Smooth muscle cell (in vitro differentiated cells): ENCODE measurements around the gene ZNF740. TPM values are rescaled to one million over a fixed set of nuclear protein-coding genes. Genes with fewer than 3 reads are reported as not detected.

ENCODE experiments used
- DNase-seq: peaks from one replicate; lab custom pipeline; 2025; ENCODE audit not compliant: unreplicated experiment; lab: John Stamatoyannopoulos, UW
- H2AFZ ChIP-seq: fragments of 200-600 bp; sonication (generic); 2 replicates; pipeline ENCODE4 v1.6.0; 2016; ENCODE audit warnings: antibody characterized with exemption, low read depth, mild to moderate bottlenecking
- H3F3A ChIP-seq: fragments of 200-600 bp; sonication (generic); 2 replicates; pipeline ENCODE4 v1.6.0; 2017; ENCODE audit warnings: antibody characterized with exemption, low read depth
- H3K27ac ChIP-seq: fragments of 200-600 bp; sonication (generic); 2 replicates; pipeline ENCODE4 v1.5.1; 2016; ENCODE audit warnings: low read depth, mild to moderate bottlenecking
- H3K27me3 ChIP-seq: fragments of 200-600 bp; sonication (generic); 2 replicates; pipeline ENCODE4 v1.6.1; 2016; ENCODE audit warnings: low read depth, mild to moderate bottlenecking
- H3K36me3 ChIP-seq: fragments of 200-600 bp; sonication (generic); 2 replicates; pipeline ENCODE4 v1.5.1; 2016; ENCODE audit warnings: low read depth
- H3K4me1 ChIP-seq: fragments of 200-600 bp; sonication (generic); 2 replicates; pipeline ENCODE4 v1.5.1; 2016; ENCODE audit warnings: low read depth
- H3K4me2 ChIP-seq: fragments of 200-600 bp; sonication (generic); 2 replicates; pipeline ENCODE4 v1.6.0; 2016; ENCODE audit warnings: mild to moderate bottlenecking
- H3K4me3 ChIP-seq: fragments of 200-600 bp; sonication (generic); 2 replicates; pipeline ENCODE4 v1.5.1; 2016; ENCODE audit warnings: mild to moderate bottlenecking
- H3K79me2 ChIP-seq: fragments of 200-600 bp; sonication (generic); 2 replicates; pipeline ENCODE4 v1.6.0; 2016; ENCODE audit warnings: low read depth, mild to moderate bottlenecking
- H3K9ac ChIP-seq: fragments of 200-600 bp; sonication (generic); 2 replicates; pipeline ENCODE4 v1.6.0; 2016; ENCODE audit warnings: low read depth
- H3K9me3 ChIP-seq: fragments of 200-600 bp; sonication (generic); replicated peaks from 2 replicates; pipeline ENCODE4 v1.5.1; 2016; ENCODE audit warnings: low read depth
- H4K20me1 ChIP-seq: fragments of 200-600 bp; sonication (generic); 2 replicates; pipeline ENCODE4 v1.6.0; 2016; ENCODE audit warnings: low read depth
- CTCF ChIP-seq: fragments of 200-600 bp; sonication (generic); IDR thresholded peaks from 2 replicates; pipeline ENCODE4 v1.5.1; 2017; ENCODE audit warnings: borderline replicate concordance, mild to moderate bottlenecking, antibody characterized with exemption; ENCODE audit not compliant: insufficient read depth, poor library complexity, severe bottlenecking
- WGBS: methylation state at CpG from one replicate; pipeline ENCODE4 v1.1.7; 2016; ENCODE audit warnings: low lambda C conversion rate; 5-methylcytosine and 5-hydroxymethylcytosine counted together
- polyA plus RNA-seq: library from polyadenylated mRNA; unstranded; fragments of >200 nt; fragmentation: Nextera tagmentation; extraction: Ambion mirVana; gene quantifications from 2 replicates; pipeline ENCODE4 v1.2.1, GENCODE V29; 2016
- total RNA-seq: library from RNA; depleted of rRNA; stranded (reverse); fragments of >200 nt; gene quantifications from 2 replicates; pipeline ENCODE4 v1.2.3, GENCODE V29; 2014

ZNF740 gene
- total and polyA plus RNA-seq, 2 experiments from 2014 or later: 1.0 to 5.2 TPM

GRCh38 chr12:53212931-53213330 is 32.4 kb downstream of the ZNF740 start:
- Histone ChIP-seq H3K79me2 (peaks cover 4% of the 10 kb centered on the region), H3K4me2 (no peak overlapping the region), H4K20me1 (peaks cover 29% of the 10 kb centered on the region), H3K9me3 (no peaks in the 10 kb centered on the region), H2AFZ (no peak overlapping the region), H3K36me3 (no peaks in the 10 kb centered on the region), H3F3A (no peaks in the 10 kb centered on the region), H3K27ac (no peak overlapping the region), H3K27me3 (no peaks in the 10 kb centered on the region), H3K4me3 (no peak overlapping the region), H3K9ac (no peak overlapping the region), H3K4me1 (peaks cover 9% of the 10 kb centered on the region)
- DNase-seq: no peak
- 55% methylated on average over 12 of the region's 12 CpGs for WGBS
- no peak for TF ChIP-seq CTCF

GRCh38 chr12:53213348-53213747 is 32.8 kb downstream of the ZNF740 start:
- 21% methylated on average over 13 of the region's 14 CpGs for WGBS
- no peak overlapping the region for H2AFZ ChIP-seq
- H3K79me2 ChIP-seq: peaks cover 4% of the 10 kb centered on the region
- TF ChIP-seq CTCF: peak; percentile 91
- peaks cover 13% of the 10 kb centered on the region for H3K4me1 ChIP-seq
- H3K4me2 ChIP-seq: no peak overlapping the region
- no peaks in the 10 kb centered on the region for H3F3A ChIP-seq
- DNase-seq: peak; percentile 47
- no peaks in the 10 kb centered on the region for H3K27me3 ChIP-seq
- peaks cover 34% of the 10 kb centered on the region for H4K20me1 ChIP-seq
- no peak overlapping the region for H3K9ac ChIP-seq
- no peaks in the 10 kb centered on the region for H3K36me3 ChIP-seq
- no peaks in the 10 kb centered on the region for H3K9me3 ChIP-seq
- no peak overlapping the region for H3K4me3 ChIP-seq
- H3K27ac ChIP-seq: no peak overlapping the region

- Histone ChIP-seq H3K4me1 (peaks cover 16% of the 10 kb centered on the region), H3K4me2 (no peak overlapping the region), H3K9me3 (no peaks in the 10 kb centered on the region), H3K4me3 (no peak overlapping the region), H2AFZ (no peak overlapping the region), H4K20me1 (peaks cover 36% of the 10 kb centered on the region), H3K27ac (no peak overlapping the region), H3K27me3 (no peaks in the 10 kb centered on the region), H3F3A (no peaks in the 10 kb centered on the region), H3K9ac (no peak overlapping the region), H3K36me3 (no peaks in the 10 kb centered on the region), H3K79me2 (peaks cover 4% of the 10 kb centered on the region)
- TF ChIP-seq CTCF: no peak
- 85% methylated on average over 5 of the region's 5 CpGs for WGBS
- DNase-seq: no peak
These were observed 33.7 kb downstream of the ZNF740 start for GRCh38 chr12:53214221-53214620.

- TF ChIP-seq CTCF: no peak
- no peak for DNase-seq
- Histone ChIP-seq H3K36me3 (no peaks in the 10 kb centered on the region), H3K4me1 (peaks cover 16% of the 10 kb centered on the region), H3K9ac (no peak overlapping the region), H3K79me2 (peaks cover 4% of the 10 kb centered on the region), H3K9me3 (no peaks in the 10 kb centered on the region), H2AFZ (no peak overlapping the region), H3F3A (no peaks in the 10 kb centered on the region), H3K27me3 (no peaks in the 10 kb centered on the region), H3K4me2 (no peak overlapping the region), H3K4me3 (no peak overlapping the region), H4K20me1 (peaks cover 39% of the 10 kb centered on the region), H3K27ac (no peak overlapping the region)
- 78% methylated on average over 12 of the region's 12 CpGs for WGBS
These were observed 34.3 kb downstream of the ZNF740 start for GRCh38 chr12:53214687-53215455.
